DND-41 (cell line): ENCODE data around the gene RAPSN.

Source experiments
- ATAC-seq: fragments of 200-7000 bp; cut with Tn5 transposase; 3 replicates; pipeline ENCODE4 v1.9.1; 2021; ENCODE audit warnings: low read depth; ENCODE audit not compliant: insufficient read depth
- DNase-seq: peaks from one replicate; pipeline ENCODE4 v3.0.0-alpha.2; 2020
- H2AFZ ChIP-seq: 2 replicates; pipeline ENCODE4 v1.6.0; 2012; ENCODE audit warnings: low read depth, low read length
- H3K27ac ChIP-seq: 2 replicates; pipeline ENCODE4 v1.5.1; 2012; ENCODE audit warnings: low read length, inconsistent platforms
- H3K27me3 ChIP-seq: fragments of 200-600 bp; sonication (generic); 2 replicates; pipeline ENCODE4 v1.6.0; 2012; ENCODE audit warnings: low read length, mild to moderate bottlenecking, inconsistent platforms; ENCODE audit not compliant: insufficient read depth, poor library complexity
- H3K36me3 ChIP-seq: 2 replicates; pipeline ENCODE4 v1.5.1; 2012; ENCODE audit warnings: low read length, inconsistent platforms; ENCODE audit not compliant: insufficient read depth
- H3K4me1 ChIP-seq: 2 replicates; pipeline ENCODE4 v1.5.1; 2012; ENCODE audit warnings: mild to moderate bottlenecking, low read length; ENCODE audit not compliant: insufficient read depth
- H3K4me2 ChIP-seq: 2 replicates; pipeline ENCODE4 v1.6.0; 2012; ENCODE audit warnings: mild to moderate bottlenecking, moderate library complexity, low read length, inconsistent platforms; ENCODE audit not compliant: insufficient read depth
- H3K4me3 ChIP-seq, 2 experiments: fragments of 200-600 bp in 1 of 2; shearing (Covaris generic) in 1 of 2; 2 replicates each; pipeline ENCODE4 v1.5.1; 2012 to 2016; ENCODE audit warnings: inconsistent platforms in 2 of 2, low read length in 2 of 2, mild to moderate bottlenecking in 2 of 2, low read depth in 1 of 2, moderate library complexity in 1 of 2
- H3K79me2 ChIP-seq: 2 replicates; pipeline ENCODE4 v1.6.0; 2012; ENCODE audit warnings: low read length, inconsistent platforms; ENCODE audit not compliant: insufficient read depth
- H3K9ac ChIP-seq: 2 replicates; pipeline ENCODE4 v1.6.0; 2012; ENCODE audit warnings: low read depth, mild to moderate bottlenecking, inconsistent platforms, low read length, moderate library complexity
- H3K9me3 ChIP-seq: 2 replicates; pipeline ENCODE4 v1.5.1; 2012; ENCODE audit warnings: low read length, moderate library complexity, mild to moderate bottlenecking, inconsistent platforms; ENCODE audit not compliant: insufficient read depth, severe bottlenecking
- H4K20me1 ChIP-seq: 2 replicates; pipeline ENCODE4 v1.6.0; 2012; ENCODE audit warnings: low read length; ENCODE audit not compliant: insufficient read depth
- EZH2 ChIP-seq: IDR thresholded peaks from 3 replicates; pipeline ENCODE4 v1.6.1; 2012; ENCODE audit warnings: borderline replicate concordance, low read depth, mild to moderate bottlenecking, moderate library complexity, low read length, inconsistent platforms; ENCODE audit not compliant: severe bottlenecking
- TF ChIP-seq, protein P1 (sequence below): IDR thresholded peaks from 2 replicates; pipeline ENCODE4 v1.5.1; 2012; ENCODE audit warnings: borderline replicate concordance, low read length, moderate library complexity, mild to moderate bottlenecking; ENCODE audit not compliant: poor library complexity, severe bottlenecking; ENCODE audit errors: extremely low read depth

RAPSN gene

DNA sequence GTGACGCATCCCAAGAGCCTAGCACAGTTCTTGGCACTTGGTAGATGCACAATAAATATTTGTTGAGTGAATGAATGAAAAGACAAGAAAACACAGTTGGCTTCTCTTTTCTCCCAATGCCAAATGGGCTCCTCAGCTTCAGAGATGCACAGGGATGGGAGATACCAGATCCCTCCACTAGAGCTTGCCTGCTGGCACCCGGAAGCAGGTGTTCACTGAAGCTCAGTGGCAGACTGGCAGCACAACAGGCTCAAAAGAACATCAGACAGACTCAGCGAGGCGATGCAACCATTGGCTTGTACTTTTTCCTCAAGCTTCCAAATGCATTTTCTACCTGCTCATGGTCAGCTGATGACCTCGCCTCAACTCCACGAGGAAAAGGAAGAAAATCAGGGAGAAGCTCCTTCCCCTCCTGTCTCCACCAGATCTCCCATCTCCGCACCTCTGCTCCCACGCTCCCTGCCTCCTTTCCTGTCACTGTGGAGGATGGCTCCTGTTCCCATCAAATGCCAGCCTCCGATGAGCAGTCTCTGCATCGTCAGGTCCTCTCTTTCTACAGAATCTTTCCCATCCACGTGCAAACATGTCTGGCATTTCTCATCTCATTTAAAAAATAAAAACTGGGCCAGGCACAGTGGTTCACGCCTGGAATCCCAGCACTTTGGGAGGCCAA is 5.8 kb downstream of the RAPSN start:
- peak; percentile 80 for ATAC-seq
- Histone ChIP-seq H3K27me3 (no peaks in the 10 kb centered on the region), H3K36me3 (no peaks in the 10 kb centered on the region), H3K79me2 (no peaks in the 10 kb centered on the region), H2AFZ (0 out of 2 replicates have a peak overlapping the region, but pooled peaks have one; percentile 13), H4K20me1 (no peaks in the 10 kb centered on the region), H3K9ac (no peak overlapping the region), H3K9me3 (no peaks in the 10 kb centered on the region), H3K4me2 (no peak overlapping the region), H3K4me3 (no peak overlapping the region), H3K4me1 (no peaks in the 10 kb centered on the region), H3K27ac (no peak overlapping the region)
- TF ChIP-seq, protein P1, sequence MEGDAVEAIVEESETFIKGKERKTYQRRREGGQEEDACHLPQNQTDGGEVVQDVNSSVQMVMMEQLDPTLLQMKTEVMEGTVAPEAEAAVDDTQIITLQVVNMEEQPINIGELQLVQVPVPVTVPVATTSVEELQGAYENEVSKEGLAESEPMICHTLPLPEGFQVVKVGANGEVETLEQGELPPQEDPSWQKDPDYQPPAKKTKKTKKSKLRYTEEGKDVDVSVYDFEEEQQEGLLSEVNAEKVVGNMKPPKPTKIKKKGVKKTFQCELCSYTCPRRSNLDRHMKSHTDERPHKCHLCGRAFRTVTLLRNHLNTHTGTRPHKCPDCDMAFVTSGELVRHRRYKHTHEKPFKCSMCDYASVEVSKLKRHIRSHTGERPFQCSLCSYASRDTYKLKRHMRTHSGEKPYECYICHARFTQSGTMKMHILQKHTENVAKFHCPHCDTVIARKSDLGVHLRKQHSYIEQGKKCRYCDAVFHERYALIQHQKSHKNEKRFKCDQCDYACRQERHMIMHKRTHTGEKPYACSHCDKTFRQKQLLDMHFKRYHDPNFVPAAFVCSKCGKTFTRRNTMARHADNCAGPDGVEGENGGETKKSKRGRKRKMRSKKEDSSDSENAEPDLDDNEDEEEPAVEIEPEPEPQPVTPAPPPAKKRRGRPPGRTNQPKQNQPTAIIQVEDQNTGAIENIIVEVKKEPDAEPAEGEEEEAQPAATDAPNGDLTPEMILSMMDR: peak; percentile 33
- no peak for TF ChIP-seq EZH2
- peak; percentile 35 for DNase-seq

DNA sequence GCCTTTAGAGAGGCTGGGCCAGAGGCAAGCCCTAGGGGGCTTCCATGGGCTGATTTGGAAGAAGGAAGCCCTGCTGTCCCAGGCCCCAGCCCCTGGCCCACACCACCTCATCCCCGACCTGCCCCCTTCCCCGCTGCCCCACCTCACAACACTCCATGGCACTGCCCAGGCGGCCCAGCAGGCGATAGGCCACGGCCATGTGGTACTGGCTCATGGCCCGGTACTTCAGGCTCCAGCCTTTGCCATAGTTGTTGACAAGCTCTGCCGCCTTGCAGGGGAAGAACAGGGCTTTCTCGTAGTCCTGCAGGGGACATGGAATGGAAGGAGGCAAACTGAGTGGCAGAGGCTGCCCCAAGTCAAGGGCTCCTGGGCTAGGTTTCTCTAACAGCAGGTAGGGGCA is 6.4 kb downstream of the RAPSN start:
- DNase-seq (no peak), ATAC-seq (no peak)
- TF ChIP-seq EZH2: no peak
- TF ChIP-seq, protein P1: no peak
- Histone ChIP-seq H3K27ac (no peak overlapping the region), H3K4me2 (no peak overlapping the region), H3K4me3 (no peak overlapping the region), H3K9me3 (no peaks in the 10 kb centered on the region), H3K79me2 (no peaks in the 10 kb centered on the region), H3K36me3 (no peaks in the 10 kb centered on the region), H3K4me1 (no peaks in the 10 kb centered on the region), H2AFZ (no peak overlapping the region), H3K9ac (no peak overlapping the region), H3K27me3 (no peaks in the 10 kb centered on the region), H4K20me1 (no peaks in the 10 kb centered on the region)

DNA sequence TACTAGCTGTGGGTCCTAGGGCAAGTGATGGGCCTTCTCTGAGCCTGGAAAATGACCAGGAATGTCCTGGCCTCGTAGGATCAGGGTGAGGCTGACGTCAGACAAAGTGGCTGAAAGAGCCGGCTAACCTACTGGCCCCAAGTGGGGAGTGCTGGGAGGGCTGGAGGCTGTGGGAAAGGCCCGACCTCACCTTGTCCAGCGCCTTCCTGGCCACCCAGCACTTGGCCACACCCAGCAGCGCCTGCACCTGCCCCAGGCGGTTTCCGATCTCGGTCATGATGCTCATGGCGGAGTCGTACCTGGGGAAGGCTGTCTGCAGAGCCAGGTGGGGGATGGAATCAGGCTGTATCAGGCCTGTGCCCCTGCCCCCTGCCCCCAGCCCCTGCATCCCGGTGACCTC is 7.5 kb downstream of the RAPSN start:
- Histone ChIP-seq H3K27ac (no peak overlapping the region), H3K36me3 (no peaks in the 10 kb centered on the region), H4K20me1 (no peaks in the 10 kb centered on the region), H2AFZ (no peak overlapping the region), H3K79me2 (no peaks in the 10 kb centered on the region), H3K27me3 (no peaks in the 10 kb centered on the region), H3K4me2 (no peak overlapping the region), H3K9me3 (no peaks in the 10 kb centered on the region), H3K9ac (no peak overlapping the region), H3K4me3 (no peak overlapping the region), H3K4me1 (no peaks in the 10 kb centered on the region)
- ATAC-seq (no peak), DNase-seq (no peak)
- TF ChIP-seq, protein P1: no peak
- no peak for TF ChIP-seq EZH2

DNA sequence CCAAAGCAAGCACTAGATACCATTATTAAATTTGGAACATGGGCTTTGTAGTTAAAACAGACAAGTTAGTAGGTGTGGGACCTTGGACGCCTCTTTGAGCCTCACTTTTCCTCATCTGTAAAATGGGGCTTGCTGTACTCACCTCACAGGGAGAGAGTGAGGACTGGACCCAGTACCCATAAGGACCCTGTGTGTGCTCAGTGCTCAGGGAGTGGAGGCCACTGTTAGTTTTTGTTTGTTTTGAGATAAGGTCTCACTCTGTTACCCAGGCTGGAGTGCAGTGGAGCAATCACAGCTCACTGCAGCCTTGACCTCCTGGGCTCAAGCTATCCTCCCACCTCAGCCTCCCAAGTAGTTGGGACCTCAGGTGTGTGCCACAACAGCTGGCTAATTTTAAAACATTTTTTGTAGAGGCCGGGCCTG is 8.9 kb downstream of the RAPSN start:
- Histone ChIP-seq H3K36me3 (no peaks in the 10 kb centered on the region), H4K20me1 (no peaks in the 10 kb centered on the region), H3K9me3 (no peaks in the 10 kb centered on the region), H3K4me2 (no peak overlapping the region), H2AFZ (no peak overlapping the region), H3K4me1 (no peaks in the 10 kb centered on the region), H3K79me2 (no peaks in the 10 kb centered on the region), H3K9ac (no peak overlapping the region), H3K4me3 (no peak overlapping the region), H3K27me3 (no peaks in the 10 kb centered on the region), H3K27ac (no peak overlapping the region)
- TF ChIP-seq, protein P1: no peak
- no peak for TF ChIP-seq EZH2
- DNase-seq: no peak
- ATAC-seq: no peak
